ENCODE results near the gene KCTD7. TPM values are rescaled to one million over a fixed set of nuclear protein-coding genes. Genes with fewer than 3 reads are reported as not detected.

Gene KCTD7
- total RNA-seq, 2 donors from 2014 or later: 5.7 to 16.5 TPM

- Histone ChIP-seq H3K27me3 (no peaks in the 10 kb centered on the region), H3K27ac (no peak overlapping the region), H3K36me3 (replicated peaks in 1 of 2; ENCODE audit: insufficient read depth in 1 of 2, low read depth in 2 of 2) (peaks cover 0 to 5% of the 10 kb centered on the region in 2 donors), H3K9me3 (no peaks in the 10 kb centered on the region), H3K4me1 (no peaks in the 10 kb centered on the region), H3K4me3 (no peak overlapping the region)
- DNase-seq: no peak
- WGBS, 2 donors: 91 to 95% methylated on average over 16 to 21 of the region's 21 CpGs
- ATAC-seq: no peak
- intact Hi-C loops (cut with DNase I): no loop called here
- TF ChIP-seq CTCF (IDR thresholded peaks at IDR 0.05) (no peak), POLR2A (IDR thresholded peaks at IDR 0.05) (no peak)
Observed at GRCh38 chr7:66638309-66639099, 9.8 kb downstream of the KCTD7 start.

- intact Hi-C loops (cut with DNase I): no loop called here
- Histone ChIP-seq H3K27ac (no peak overlapping the region), H3K9me3 (no peaks in the 10 kb centered on the region), H3K36me3 (replicated peaks in 1 of 2; ENCODE audit: insufficient read depth in 1 of 2, low read depth in 2 of 2) (peaks cover 0 to 5% of the 10 kb centered on the region in 2 donors), H3K4me1 (no peaks in the 10 kb centered on the region), H3K4me3 (no peak overlapping the region), H3K27me3 (no peaks in the 10 kb centered on the region)
- DNase-seq (no peak), ATAC-seq (no peak)
- WGBS, 2 donors: 84 to 97% methylated on average over 3 of the region's 3 CpGs
- TF ChIP-seq POLR2A (IDR thresholded peaks at IDR 0.05) (no peak), CTCF (IDR thresholded peaks at IDR 0.05) (no peak)
Observed at GRCh38 chr7:66639773-66640172, 11.1 kb downstream of the KCTD7 start.

- intact Hi-C loops (cut with DNase I): no loop called here
- Histone ChIP-seq H3K4me1 (no peaks in the 10 kb centered on the region), H3K27ac (no peak overlapping the region), H3K9me3 (no peaks in the 10 kb centered on the region), H3K4me3 (no peak overlapping the region), H3K27me3 (no peaks in the 10 kb centered on the region), H3K36me3 (replicated peaks in 1 of 2; ENCODE audit: insufficient read depth in 1 of 2, low read depth in 2 of 2) (peaks cover 0 to 5% of the 10 kb centered on the region in 2 donors)
- TF ChIP-seq CTCF (IDR thresholded peaks at IDR 0.05) (no peak), POLR2A (IDR thresholded peaks at IDR 0.05) (no peak)
- 79 to 84% methylated on average over 7 of the region's 7 CpGs for WGBS, 2 donors
- ATAC-seq: no peak
- no peak for DNase-seq
Observed at GRCh38 chr7:66640802-66641525, 12.3 kb downstream of the KCTD7 start.

GRCh38 chr7:66641526-66641871 lies 12.8 kb downstream of the KCTD7 start:
- no peaks in the 10 kb centered on the region for H3K27me3 ChIP-seq
- TF ChIP-seq POLR2A (IDR thresholded peaks at IDR 0.05): no peak
- no peak for TF ChIP-seq CTCF (IDR thresholded peaks at IDR 0.05)
- H3K9me3 ChIP-seq: no peaks in the 10 kb centered on the region
- intact Hi-C loops (cut with DNase I): no loop called here
- H3K4me1 ChIP-seq: no peaks in the 10 kb centered on the region
- DNase-seq: no peak
- H3K4me3 ChIP-seq: no peak overlapping the region
- WGBS, 2 donors: 83 to 85% methylated on average over 3 to 4 of the region's 4 CpGs
- ATAC-seq: no peak
- peaks cover 0 to 5% of the 10 kb centered on the region in 2 donors for H3K36me3 ChIP-seq (replicated peaks in 1 of 2; ENCODE audit: insufficient read depth in 1 of 2, low read depth in 2 of 2)
- no peak overlapping the region for H3K27ac ChIP-seq

All from body of pancreas (tissue), 4 donors.